Prostate gland (tissue), 2 donors: ENCODE measurements around the gene ACSM6.

Source experiments
- CTCF ChIP-seq, 4 experiments: fragments of 200-600 bp in 2 of 4; fragments of 450-650 bp in 2 of 4; sonication (generic) in 2 of 4; IDR thresholded peaks; 1 replicate in 3 of 4; 2 replicates in 1 of 4; pipeline ENCODE4 v1.5.1; 2016 to 2019; ENCODE audit warnings: antibody characterized with exemption in 4 of 4, mild to moderate bottlenecking in 2 of 4, moderate library complexity in 2 of 4
- POLR2A ChIP-seq: fragments of 450-650 bp; IDR thresholded peaks from one replicate; pipeline ENCODE4 v1.6.1; 2016; ENCODE audit warnings: antibody characterized with exemption, mild to moderate bottlenecking
- POLR2AphosphoS5 ChIP-seq: sonication (generic); formaldehyde crosslinking; IDR thresholded peaks from one replicate; pipeline ENCODE4 v1.6.1; 2017; ENCODE audit warnings: antibody characterized with exemption

GRCh38 chr10:95253007-95253406, 59.0 kb downstream of the ACSM6 start:
- no peak for TF ChIP-seq CTCF (IDR thresholded peaks at IDR 0.05)
- TF ChIP-seq POLR2A = no peak
- TF ChIP-seq POLR2AphosphoS5 = no peak
